ENCODE results near the gene ZNF217.
"Not testable (repeated sequence)": the region's sequence is repeated elsewhere in the genome, so short reads cannot be mapped to it uniquely, and the experiment has no call there.

GRCh38 chr20:53591941-53592441 is 1.6 kb downstream of the ZNF217 start:
- TF ChIP-seq CTCF, POLR2A (IDR thresholded peaks at IDR 0.05): not testable (repeated sequence)

Measured in body of pancreas (tissue), 4 donors.